ENCODE measurements around the gene UBE2E2.

The UBE2E2 gene

DNA sequence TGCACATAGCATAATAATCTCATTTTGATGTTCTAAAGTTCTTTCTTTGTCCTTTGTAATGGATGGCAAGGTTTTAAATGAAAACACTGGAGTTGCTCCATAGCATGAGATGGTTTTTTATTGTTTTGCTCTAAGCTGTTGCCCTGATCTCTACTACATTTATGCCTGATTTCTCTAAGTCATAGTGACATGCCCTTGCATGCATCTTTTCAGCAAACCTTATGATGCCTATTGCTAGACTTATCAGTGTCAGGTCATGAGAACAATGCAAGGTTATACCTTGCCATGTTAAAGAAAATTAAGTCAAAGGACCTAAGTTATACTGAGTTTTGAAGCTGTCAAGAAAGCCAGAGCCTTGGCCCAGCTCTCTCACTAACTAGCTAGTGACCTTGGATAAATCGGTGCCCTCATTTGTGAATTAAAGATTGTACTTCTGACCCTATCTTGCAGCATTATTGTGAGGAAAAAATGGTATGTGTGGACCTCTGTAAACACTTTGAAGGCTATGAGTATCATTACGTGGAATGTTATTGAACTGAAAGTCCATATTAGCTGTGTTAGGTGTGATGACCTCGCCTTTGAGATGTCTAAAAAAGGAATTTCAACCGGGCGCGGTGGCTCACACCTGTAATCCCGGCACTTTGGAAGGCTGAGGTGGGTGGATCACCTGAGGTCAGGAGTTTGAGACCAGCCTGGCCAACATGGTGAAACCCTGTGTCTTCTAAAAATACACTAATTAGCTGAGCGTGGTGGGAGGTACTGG is 346.2 kb downstream of the UBE2E2 start:
- DNase-seq: no peak

DNA sequence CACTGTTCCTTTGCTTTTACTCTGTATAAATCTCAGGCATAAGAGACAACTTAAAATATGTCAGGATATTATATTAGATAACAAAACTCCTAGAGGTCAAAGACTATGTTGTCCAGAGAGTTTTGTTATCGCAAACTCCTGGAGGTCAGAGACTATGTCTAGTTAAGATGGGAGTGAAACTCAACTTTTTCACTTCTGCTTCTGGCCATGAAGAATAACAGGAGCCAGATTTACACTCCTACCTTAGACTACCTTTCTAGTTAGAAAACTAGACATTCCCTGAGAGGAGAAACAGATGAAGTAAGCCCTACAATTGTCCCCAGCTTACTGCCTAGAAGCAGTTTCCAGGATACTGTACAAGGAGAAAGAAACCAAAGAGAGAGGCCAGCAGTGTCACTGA is 347.3 kb downstream of the UBE2E2 start:
- DNase-seq: no peak

DNA sequence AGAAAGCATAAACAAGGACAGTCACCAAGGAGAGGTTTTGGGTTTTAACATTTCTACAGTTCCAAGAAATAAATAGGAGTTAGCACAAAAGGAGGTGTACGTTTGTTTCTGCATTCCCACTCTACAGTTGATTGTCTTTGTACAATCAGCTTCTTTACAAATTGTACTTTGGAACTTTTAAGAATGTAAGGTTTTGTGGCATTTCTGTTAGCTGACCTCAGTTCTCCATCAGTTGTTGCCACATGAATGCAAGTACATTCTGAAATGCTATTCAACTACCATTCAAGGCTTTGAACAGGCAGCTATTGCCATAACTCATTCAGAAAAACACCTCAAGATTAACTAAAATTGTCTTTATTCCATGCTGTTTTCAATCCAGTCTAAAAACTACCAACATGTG is 349.4 kb downstream of the UBE2E2 start:
- no peak for DNase-seq

DNA sequence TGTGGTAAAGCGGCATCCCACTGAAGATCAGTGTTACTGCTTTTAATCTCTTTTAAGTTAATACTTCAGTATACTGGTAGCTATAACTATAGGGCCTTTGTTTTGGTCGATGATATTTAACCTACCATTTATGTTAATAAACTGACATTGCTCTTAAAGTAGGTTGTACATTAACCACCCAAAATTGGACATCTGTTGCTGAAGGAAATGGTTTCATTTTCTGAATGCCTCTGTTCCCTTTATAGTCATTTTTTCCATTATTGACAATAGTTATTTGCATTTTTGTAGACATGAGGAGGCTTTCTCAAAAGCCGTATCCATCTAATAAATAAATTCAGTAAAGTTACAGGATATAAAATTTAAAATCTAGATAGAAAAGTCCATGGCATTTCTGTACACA is 350.2 kb downstream of the UBE2E2 start:
- DNase-seq: no peak

DNA sequence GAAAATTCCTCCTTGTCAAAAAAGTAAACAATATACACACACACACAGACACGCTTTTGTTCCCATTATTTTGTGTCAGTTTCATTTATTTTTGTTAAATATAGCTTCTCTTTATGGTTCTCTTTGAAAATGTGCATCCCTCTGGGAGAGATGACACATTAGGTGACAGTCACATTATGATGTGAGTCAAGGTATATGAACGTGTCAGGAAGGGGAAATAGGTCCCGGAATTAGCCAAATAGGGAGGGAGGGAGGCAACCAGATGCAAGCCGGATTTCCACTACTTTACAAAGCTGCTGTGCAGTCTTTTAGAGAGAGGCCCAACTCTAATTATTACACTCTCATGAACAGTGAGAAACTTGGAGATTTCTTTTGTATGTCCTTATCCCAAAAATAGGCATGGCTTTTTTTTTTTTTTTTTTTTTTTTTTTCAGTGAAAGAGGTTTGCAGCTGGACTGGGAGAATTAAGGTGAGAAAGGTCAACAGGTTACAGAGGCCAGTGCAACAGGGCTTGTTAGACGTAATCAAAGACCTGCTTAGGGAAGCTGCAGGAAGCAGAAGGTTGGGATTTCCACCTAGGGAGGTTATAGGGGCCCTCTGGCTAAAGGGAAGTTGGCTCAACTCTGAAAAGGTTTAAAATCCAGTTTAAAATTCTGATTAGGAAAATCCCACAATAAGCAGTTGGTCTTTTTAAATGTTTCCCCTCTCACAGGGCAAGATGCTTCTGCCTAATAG is 362.1 kb downstream of the UBE2E2 start:
- no peak for DNase-seq

DNA sequence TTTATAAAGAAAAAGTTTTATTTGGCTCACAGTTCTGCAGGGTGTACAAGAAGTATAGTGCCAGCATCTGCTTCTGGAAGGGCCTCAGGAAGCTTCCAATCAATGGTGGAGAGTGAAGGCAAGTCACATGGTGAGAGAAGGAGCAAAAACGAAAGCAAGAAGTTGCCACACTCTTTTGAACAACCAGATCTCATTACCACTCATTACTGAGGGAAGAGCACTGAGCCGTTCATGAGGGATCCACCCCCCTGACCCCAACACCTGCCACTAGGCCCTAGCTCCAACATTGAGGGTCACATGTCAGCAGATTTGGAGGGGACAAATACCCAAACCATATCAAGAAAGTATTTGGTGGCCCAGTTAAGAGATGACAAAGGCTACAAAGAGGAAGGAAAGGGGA is 363.4 kb downstream of the UBE2E2 start:
- DNase-seq: no peak

DNA sequence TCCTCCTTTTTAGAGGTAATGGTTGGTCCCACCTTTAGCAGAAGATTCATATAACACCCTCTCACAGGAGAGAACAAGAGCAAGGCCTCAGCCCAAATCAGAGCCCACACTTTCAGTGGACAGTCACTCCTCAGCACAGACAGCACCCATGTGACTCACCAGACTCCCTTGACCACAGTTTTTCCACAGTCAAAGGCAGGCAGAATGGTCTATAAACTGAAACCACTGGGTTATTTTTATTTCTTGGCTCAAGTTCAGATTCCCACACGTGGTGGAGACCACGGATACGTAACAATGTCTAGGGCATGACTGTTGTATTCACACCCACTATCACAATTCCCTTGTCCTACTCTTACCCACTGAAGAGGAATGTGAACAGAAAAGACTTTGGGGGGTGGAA is 364.8 kb downstream of the UBE2E2 start:
- no peak for DNase-seq

DNA sequence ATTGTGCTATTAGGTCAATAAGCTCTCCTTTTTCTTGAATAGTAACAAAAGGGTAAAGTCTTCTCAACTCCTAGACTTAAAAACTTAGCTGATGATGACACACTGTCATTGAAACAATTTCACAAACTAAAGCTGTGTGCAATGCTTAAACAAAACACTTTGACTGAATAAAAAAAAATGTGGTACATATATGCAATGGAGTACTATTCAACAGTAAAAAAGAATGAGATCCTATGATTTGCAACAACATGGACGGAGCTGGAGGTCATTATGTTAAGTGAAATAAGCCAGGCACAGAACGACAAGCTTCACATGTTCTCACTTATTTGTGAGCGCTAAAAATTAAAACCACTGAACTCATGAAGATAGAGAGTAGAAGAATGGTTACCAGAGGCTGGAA is 370.7 kb downstream of the UBE2E2 start:
- DNase-seq: no peak

DNA sequence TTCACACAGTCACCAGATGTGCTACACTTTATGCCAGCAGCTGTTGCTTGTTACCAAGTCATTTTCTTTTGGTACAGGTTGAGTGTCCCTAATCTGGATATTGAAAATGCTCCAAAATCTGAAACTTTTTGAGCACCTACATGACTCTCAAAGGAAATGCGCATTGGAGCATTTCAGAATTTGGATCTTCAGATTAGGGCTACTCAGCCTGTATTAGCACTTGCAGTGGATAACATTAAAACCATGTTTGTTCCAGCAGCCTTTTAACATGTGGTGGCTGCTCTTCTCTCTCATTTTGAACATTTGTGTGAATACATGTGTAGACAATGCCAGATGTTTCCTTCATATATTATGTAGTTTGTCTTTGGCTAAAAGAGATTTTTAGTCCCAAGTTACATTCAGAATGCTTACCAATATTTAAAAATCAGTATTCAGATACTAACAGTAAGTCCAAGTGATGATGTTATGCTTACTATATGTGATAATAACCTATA is 371.7 kb downstream of the UBE2E2 start:
- DNase-seq: no peak

DNA sequence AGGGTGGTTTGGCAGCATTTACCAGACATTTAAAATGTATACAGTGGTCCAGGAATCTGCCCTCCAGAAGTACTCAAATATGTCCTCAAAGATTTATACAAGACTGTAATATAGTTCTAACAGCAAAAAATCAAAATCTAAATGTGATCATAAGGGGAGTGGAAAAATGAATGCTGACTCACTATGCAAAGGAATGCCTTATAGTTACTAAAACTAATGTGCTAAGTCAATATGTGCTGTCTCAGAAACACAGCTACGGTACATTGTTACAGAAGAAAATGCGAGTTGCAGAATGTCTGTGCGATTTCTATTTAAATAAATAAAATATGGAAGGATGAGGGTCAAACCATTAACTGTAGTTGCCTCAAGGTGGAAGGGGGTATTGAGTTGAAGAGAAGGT is 372.6 kb downstream of the UBE2E2 start:
- no peak for DNase-seq

DNA sequence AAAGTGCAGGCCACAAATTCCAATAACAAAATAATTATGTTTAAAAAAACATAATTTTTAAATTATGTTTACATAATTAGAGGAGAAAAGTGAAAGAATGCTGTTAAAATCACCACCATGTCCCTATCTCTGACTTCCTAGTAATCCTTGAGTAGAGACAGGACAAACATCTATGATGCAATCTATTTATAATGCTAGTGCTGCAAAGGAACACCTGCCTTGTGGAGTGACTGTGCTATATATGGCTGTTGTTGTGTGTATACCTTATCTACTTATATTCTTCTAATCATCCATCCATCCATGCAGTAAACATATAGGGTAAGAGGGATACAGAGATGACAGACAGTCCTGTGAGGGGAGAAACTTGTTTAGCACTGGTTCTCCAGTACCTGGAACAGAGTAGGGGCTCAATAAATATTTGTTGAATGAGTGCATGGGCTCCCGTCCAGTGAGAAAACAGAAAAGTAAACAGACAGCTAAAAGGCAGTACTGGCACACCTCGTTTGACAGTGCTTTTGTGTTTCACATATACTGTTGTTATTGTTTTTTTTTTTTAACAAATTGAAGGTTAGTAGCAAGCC is 373.3 kb downstream of the UBE2E2 start:
- DNase-seq: no peak

DNA sequence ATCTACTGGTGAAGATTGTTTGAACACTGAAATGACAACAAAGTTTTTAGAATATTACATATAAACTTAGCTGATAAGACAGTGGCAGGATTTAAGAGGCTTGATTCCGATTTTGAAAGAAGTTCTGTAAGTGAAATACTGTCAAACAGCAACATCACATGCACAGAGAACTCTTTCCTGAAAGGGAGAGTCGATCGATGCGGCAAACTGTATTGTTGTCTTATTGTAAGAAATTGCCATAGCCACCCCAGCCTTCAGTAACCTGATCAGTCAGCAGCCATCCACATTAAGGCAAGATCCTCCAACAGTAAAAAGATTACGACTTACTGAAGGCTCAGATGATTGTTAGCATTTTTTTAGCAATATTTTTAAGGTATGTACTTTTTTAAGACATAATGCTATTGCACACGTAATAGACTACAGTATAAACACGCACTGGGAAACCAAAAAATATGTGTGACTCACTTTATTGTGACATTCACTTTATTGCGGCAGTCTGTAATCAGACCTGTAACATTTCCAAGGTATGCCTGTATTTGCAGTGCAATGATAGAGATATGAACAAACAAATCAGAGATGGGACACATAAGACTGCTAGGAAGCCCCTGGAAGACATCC is 377.1 kb downstream of the UBE2E2 start:
- no peak for DNase-seq

DNA sequence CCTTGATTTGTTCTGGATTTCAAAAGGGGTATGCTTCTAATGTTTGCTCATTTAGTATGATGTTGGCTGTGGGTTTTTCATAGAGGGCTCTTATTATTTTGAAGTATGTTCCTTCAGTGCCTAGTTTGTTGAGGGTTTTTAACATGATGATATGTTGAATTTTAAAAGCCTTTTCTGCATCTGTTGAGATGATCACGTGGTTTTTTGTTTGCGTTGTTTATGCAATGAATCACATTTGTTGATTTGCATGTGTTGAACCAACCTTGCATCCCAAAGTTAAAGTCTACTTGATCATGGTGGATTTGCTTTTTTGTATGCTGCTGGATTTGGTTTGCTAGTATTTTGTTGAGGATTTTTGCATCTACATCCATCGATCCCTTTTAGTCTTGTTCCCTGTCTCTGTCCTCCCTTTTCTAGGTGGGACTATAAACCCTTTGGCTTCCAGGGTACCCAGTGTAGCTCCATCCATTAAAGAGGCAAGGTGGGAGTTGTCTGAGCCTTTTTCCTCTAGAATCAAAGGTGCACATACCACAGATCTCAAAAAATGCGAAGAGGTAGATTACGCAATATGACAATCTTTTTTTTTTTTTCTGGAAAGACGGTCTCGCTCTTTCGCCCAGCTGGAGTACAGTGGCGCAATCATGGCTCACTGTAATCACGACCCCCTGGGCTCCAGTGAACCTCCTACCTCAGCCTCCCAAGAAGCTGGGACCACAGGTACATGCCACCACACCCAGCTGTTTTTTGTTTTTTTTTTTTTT is 381.0 kb downstream of the UBE2E2 start:
- DNase-seq: no peak

DNA sequence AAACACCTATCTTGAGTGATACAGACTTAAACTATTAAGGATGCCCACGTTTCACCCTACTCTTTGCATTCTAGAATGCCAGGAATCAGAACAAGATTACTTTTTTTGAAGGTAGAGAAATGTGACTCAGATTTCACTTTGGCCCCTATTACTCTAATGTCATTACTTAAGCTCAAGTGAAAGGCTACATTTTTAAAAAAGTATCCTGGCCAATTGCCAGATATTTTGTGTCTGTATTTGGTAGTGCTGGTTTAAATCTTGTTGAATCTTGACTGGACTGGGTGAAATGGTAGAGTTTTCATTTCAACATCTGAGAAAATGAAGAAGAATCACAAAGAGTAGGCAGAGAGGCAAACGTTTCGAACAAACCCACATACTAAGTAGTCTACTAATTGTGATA is 384.4 kb downstream of the UBE2E2 start:
- DNase-seq: no peak

DNA sequence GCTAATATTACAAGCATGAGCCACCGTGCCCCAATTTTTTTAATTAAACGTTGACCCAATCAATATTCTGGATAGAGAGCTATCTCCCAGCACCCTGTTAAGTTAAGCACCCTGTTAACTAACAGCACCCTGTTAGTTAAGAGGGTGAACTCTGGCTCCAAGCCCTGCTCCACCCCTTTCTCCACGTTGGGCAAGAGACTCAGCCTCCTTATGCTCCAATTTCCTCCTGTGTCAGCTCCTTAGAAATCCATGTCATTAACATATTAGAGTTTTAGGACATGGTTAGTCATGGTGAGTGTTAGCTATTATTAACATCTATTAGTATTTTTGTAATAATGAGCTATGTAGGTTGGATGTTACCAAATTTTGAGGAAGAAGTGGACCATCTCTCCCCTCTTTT is 385.4 kb downstream of the UBE2E2 start:
- no peak for DNase-seq

DNA sequence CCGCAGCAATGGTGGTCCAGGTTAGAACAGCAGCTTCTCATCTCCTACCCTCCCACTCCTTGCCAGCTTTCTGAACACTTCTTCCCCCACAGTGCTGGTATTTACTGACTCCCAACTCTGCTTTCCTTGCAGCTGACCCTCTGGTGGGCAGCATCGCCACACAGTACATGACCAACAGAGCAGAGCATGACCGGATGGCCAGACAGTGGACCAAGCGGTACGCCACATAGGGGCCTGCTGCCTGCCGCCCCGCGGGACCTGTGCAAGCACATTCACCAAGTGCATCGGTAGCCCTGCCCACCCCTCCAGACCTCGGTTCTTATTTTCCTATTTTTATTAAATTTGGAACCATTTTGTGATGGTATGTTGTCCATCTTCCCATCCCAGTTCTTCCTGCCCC is 386.5 kb downstream of the UBE2E2 start:
- DNase-seq: no peak

DNA sequence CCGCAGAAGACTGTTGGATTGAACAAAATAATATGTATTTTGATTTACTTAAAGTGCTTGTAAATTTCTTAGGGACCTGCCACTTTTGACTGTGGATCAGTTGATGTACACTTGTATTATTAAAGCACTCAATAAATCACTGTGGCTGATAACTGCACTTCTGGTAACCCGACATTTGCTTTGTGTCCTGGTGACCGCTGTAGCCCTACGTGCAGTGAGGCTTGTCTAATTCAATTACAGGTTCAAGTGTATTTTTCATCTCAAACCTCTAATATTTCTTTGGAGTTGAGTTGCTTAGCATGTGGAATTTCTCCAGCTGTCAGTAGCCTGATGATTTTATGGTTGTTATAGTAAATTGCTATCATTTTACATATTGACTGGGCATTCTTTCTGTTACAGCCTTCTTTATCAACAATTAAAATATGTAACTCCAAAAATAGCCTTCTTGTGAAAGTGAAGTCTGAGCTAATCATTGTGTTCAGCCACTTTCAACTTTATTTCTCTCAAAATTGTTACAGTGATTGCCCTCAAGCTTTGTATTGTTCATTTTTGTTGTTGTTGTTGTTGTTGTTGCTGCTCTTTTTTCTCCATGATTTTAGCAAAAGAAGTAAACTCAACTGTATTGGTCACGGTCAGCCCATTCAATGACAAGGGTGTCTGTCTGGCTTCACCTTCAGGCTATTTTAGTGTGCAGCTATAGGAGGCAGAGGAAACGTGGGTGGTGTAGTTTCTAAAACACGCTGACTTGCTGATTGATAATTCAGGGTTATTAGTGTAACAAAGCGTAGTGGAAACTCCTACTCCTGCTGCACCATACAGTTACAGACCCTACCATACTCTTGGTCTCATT is 387.5 kb downstream of the UBE2E2 start:
- DNase-seq: no peak

DNA sequence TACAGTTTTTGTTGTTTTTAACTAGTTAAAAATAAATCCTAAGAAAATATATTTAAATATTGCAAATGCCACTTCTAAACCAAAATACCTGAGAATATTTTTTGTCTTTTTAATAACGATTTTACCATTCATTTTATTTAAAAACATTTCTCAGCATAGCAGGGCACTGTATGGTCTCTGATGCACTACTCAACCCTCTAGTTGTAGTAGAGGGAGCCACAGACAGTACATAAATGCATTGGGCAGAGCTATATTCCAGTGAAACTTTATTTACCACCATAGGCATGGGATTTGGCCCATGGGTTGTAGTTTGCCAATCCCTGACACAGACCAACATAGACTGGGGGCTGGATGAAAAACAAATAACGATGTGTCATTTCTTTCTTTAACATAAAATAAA is 388.2 kb downstream of the UBE2E2 start:
- DNase-seq: no peak

DNA sequence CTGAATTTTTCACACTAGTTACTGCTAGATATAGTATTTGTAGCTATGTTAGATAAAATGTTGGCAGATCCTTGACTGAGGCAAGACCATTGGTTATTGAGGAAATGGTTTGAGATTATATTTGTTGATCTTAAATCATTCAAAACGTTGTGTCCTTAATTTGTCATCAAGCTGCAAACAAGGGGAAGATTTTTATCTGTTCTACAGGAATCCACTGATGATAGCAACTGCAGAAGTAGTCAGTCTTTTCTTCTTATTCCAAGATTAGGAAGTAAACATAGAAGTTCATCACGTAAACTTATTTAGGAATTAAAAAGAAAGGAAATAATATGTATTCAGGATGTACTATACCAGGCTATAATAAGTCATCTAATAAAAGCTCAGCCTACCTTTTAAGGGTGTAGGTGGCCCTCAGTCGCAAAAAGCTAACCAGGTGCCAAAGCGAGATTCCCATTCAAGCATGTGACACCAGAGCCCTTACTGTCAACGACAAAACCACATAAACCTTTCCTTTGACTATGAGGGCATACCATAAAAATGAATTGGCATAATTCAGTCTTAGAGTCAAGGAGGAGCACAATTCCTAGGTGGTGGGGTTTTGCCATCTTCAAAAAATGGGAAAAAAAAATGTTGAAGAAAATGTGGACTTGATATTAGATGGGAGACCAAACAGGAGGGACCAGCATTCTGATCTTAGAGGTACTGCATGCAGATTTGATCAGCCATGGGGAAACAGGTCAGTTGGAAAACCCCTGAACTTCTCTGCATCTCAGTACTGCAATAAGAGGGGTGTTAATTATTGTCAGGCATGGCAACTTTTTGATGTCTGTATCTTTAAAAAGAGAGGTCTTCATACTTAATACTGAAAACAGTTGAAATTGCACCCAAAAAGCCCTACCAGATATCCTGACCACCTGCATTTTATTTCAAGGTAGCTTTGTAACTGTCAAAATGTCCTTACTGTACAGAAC is 390.1 kb downstream of the UBE2E2 start:
- DNase-seq: no peak

DNA sequence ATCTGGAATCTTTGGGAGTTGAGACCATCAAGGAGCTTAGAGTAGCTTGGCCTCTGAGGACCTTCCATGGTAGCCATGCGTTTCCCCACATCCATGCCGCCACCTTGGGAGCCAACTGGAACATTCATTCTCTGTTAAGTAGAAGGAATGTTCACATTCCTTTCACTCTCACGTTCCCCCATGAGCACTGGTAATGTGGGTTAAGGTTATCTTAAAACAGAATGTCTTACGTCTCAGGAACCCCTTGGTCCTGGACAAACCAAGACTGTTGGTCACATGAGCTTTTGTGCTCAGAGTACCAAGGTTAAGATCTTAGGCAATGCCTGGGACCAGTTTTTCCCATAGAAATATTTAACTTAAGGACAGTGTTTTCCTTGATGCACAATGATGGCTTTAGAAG is 390.9 kb downstream of the UBE2E2 start:
- no peak for DNase-seq
